Lower leg skin (tissue), 3 donors: ENCODE measurements around the gene VAMP4.

Source experiments
- POLR2A ChIP-seq, 2 donors: fragments of 450-650 bp; IDR thresholded peaks; one replicate each; pipeline ENCODE4 v1.6.1; 2016 to 2017; ENCODE audit warnings: antibody characterized with exemption in 2 of 2, mild to moderate bottlenecking in 1 of 2, moderate library complexity in 1 of 2
- TF ChIP-seq, protein P1 (sequence below), 3 donors: fragments of 450-650 bp; IDR thresholded peaks; one replicate each; pipeline ENCODE4 v1.5.1; 2016; ENCODE audit warnings: antibody characterized with exemption in 3 of 3, mild to moderate bottlenecking in 3 of 3, moderate library complexity in 2 of 3

DNA sequence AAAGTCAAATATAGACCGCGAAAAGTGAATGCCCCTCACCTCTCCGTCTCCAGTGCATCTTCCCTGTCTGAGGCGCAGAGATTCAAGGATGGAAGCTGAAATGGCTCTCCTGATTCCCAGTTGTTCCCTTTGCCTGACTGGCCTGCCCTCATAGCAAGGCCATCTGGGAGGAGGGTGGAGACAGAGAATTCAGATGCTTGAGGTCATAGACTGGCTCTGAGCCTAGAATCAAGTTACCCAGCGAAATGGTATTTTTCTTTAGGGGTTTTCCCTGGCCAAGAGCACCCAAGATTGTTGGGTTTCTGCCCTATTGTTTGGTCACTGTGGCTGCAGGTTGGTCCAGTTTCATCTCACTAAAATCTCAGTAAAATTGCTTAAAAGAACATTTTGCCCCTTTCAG lies 46.8 kb upstream of the VAMP4 start:
- TF ChIP-seq, protein P1, sequence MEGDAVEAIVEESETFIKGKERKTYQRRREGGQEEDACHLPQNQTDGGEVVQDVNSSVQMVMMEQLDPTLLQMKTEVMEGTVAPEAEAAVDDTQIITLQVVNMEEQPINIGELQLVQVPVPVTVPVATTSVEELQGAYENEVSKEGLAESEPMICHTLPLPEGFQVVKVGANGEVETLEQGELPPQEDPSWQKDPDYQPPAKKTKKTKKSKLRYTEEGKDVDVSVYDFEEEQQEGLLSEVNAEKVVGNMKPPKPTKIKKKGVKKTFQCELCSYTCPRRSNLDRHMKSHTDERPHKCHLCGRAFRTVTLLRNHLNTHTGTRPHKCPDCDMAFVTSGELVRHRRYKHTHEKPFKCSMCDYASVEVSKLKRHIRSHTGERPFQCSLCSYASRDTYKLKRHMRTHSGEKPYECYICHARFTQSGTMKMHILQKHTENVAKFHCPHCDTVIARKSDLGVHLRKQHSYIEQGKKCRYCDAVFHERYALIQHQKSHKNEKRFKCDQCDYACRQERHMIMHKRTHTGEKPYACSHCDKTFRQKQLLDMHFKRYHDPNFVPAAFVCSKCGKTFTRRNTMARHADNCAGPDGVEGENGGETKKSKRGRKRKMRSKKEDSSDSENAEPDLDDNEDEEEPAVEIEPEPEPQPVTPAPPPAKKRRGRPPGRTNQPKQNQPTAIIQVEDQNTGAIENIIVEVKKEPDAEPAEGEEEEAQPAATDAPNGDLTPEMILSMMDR (IDR thresholded peaks at IDR 0.05) = no peak
- TF ChIP-seq POLR2A (IDR thresholded peaks at IDR 0.05) = no peak
